ENCODE measurements around the gene UBE2J2. TPM values are rescaled to one million over a fixed set of nuclear protein-coding genes. Genes with fewer than 3 reads are reported as not detected.

Gene UBE2J2
- total RNA-seq, 1 experiment from 2014 or later, result 182 TPM

DNA sequence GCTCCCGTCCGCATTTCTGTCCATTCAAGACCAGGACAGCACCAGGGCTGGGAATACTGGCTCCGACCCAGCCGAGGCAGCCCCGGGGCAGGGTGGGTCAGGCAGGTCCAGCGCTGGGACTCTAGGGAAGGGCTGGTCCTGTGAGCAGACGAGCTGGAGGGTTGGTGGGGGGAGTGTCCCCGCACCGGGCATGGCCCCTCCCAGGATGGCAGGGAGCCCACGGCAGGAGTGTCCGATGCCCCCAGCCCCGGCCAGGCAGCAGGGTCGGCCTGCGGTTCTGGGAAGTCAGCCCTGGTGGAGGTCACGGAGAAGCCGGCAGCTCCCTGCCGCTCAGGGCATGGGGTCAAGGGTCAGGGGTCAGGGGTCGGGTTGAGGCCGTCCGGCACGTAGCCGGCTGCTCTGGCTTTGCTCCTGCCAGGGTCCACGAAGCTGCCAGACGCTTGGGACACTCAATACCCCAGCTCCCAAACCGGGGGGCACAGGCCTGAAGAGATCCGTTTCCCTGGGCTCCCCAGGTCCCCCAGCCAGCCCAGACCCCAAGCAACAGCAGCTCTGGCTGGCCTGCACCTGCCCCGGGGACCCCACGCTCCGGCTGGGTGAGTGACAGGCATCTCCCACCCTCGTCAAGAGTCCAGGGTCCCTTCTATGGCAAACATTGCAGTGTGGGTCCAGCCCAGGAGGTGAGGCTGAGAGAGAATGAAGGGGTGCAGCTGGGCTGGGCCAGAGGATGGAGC is 33.9 kb downstream of the UBE2J2 start:
- Histone ChIP-seq H3K4me3 (ENCODE audit: low read length) (no peak overlapping the region), H4K20me1 (ENCODE audit: low read length) (no peaks in the 10 kb centered on the region), H2AFZ (ENCODE audit: low read length) (no peak overlapping the region), H3K9ac (ENCODE audit: low read length) (no peak overlapping the region; the same call in 1 of the 2 replicates), H3K27ac (ENCODE audit: low read length) (peak overlapping the region; percentile 91), H3K36me3 (ENCODE audit: low read depth, low read length) (no peaks in the 10 kb centered on the region), H3K79me2 (ENCODE audit: low read length) (peaks cover 10% of the 10 kb centered on the region), H3K27me3 (ENCODE audit: low read length) (no peaks in the 10 kb centered on the region), H3K4me1 (ENCODE audit: insufficient read depth, low read length) (peaks cover 43% of the 10 kb centered on the region), H3K9me3 (ENCODE audit: low read length) (no peaks in the 10 kb centered on the region), H3K4me2 (ENCODE audit: low read length) (peak overlapping the region; percentile 39), H3K9me2 (replicated peaks; ENCODE audit: low read length) (no peaks in the 10 kb centered on the region), H3F3A (ENCODE audit: low read length, unreplicated experiment) (no peaks in the 10 kb centered on the region)
- intact Hi-C loops (cut with micrococcal nuclease), result loop anchor here (2.0 to 5.0 kb wide), 2 partner anchors 25 to 53 kb away; no protein-coding TSS in a partner anchor
- BruUV-seq (replicated peaks), result no TSS peak
- ATAC-seq (peak; percentile 8), DNase-seq (peak; percentile 68)
- TF ChIP-seq, protein P1, sequence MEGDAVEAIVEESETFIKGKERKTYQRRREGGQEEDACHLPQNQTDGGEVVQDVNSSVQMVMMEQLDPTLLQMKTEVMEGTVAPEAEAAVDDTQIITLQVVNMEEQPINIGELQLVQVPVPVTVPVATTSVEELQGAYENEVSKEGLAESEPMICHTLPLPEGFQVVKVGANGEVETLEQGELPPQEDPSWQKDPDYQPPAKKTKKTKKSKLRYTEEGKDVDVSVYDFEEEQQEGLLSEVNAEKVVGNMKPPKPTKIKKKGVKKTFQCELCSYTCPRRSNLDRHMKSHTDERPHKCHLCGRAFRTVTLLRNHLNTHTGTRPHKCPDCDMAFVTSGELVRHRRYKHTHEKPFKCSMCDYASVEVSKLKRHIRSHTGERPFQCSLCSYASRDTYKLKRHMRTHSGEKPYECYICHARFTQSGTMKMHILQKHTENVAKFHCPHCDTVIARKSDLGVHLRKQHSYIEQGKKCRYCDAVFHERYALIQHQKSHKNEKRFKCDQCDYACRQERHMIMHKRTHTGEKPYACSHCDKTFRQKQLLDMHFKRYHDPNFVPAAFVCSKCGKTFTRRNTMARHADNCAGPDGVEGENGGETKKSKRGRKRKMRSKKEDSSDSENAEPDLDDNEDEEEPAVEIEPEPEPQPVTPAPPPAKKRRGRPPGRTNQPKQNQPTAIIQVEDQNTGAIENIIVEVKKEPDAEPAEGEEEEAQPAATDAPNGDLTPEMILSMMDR (conservative IDR thresholded peaks at IDR 0.05; ENCODE audit: low read depth, low read length), result no peak
- TF ChIP-seq EZH2phosphoT487 (IDR thresholded peaks at IDR 0.05; ENCODE audit: borderline replicate concordance, low read length), result no peak
- no peak for TF ChIP-seq EZH2 (IDR thresholded peaks at IDR 0.05; ENCODE audit: low read length, unreplicated experiment)
- ChIA-PET CTCF (interaction anchor here (1.7 kb wide), 1 partner anchor 25 kb away, joined by 4 read pairs; no protein-coding TSS in a partner anchor), POLR2A (ENCODE audit: unreplicated experiment) (interaction anchor here (0.6 kb wide), 1 partner anchor 124 kb away, joined by 3 read pairs; the partner anchor contains the start of gene C1orf159)

DNA sequence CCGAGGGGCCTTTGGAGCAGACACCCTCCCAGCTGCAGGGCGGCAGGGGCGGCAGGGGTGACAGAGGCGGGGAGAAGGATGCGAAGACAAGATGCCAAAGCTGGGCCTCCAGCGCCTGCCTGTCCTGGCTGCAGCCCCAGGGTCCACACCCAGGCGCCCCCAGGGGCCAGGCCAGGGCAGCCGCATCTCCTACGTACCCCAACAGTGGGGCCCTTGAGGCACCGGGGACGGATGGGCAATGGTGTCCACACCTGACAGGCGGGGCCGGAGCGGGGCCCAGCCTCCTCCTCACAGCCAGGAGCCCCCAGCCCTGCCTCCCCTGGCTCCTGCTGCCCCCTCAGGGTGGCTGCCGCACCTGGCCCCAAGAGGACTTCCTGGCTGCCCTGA is 34.4 kb downstream of the UBE2J2 start:
- Histone ChIP-seq H2AFZ (ENCODE audit: low read length) (no peak overlapping the region), H4K20me1 (ENCODE audit: low read length) (no peaks in the 10 kb centered on the region), H3K36me3 (ENCODE audit: low read depth, low read length) (no peaks in the 10 kb centered on the region), H3K4me1 (ENCODE audit: insufficient read depth, low read length) (peaks cover 46% of the 10 kb centered on the region), H3K9me2 (replicated peaks; ENCODE audit: low read length) (no peaks in the 10 kb centered on the region), H3K27ac (ENCODE audit: low read length) (peak overlapping the region; percentile 91), H3K79me2 (ENCODE audit: low read length) (peaks cover 15% of the 10 kb centered on the region), H3K9me3 (ENCODE audit: low read length) (no peaks in the 10 kb centered on the region), H3K9ac (ENCODE audit: low read length) (peak overlapping the region; percentile 43; the same call in 1 of the 2 replicates), H3K4me3 (ENCODE audit: low read length) (no peak overlapping the region), H3K4me2 (ENCODE audit: low read length) (peak overlapping the region; percentile 39), H3K27me3 (ENCODE audit: low read length) (no peaks in the 10 kb centered on the region), H3F3A (ENCODE audit: low read length, unreplicated experiment) (no peaks in the 10 kb centered on the region)
- ATAC-seq (no peak), DNase-seq (no peak)
- intact Hi-C loops (cut with micrococcal nuclease), result loop anchor here (2.0 to 5.0 kb wide), 2 partner anchors 26 to 53 kb away; no protein-coding TSS in a partner anchor
- TF ChIP-seq EZH2phosphoT487 (IDR thresholded peaks at IDR 0.05; ENCODE audit: borderline replicate concordance, low read length) (no peak), EZH2 (IDR thresholded peaks at IDR 0.05; ENCODE audit: low read length, unreplicated experiment) (no peak)
- TF ChIP-seq, protein P1 (conservative IDR thresholded peaks at IDR 0.05; ENCODE audit: low read depth, low read length), result no peak; the same call in none of the 2 replicates
- POLR2A ChIA-PET (ENCODE audit: unreplicated experiment), result interaction anchor here (0.6 kb wide), 1 partner anchor 123 kb away, joined by 3 read pairs; the partner anchor contains the start of gene C1orf159
- CTCF ChIA-PET, result interaction anchor here (1.7 kb wide), 1 partner anchor 26 kb away, joined by 4 read pairs; no protein-coding TSS in a partner anchor
- BruUV-seq (replicated peaks), result no TSS peak

Measured in PC-3 (cell line).